Measurements from ENCODE around the gene PRKAG2. TPM values are rescaled to one million over a fixed set of nuclear protein-coding genes. Genes with fewer than 3 reads are reported as not detected.
A peak's percentile ranks its signal among the peaks of the same experiment; 100 is the strongest.

The PRKAG2 gene
- total RNA-seq, 1 donor from 2014 or later = 13.5 TPM

- no peak for DNase-seq (ENCODE audit: low read depth in 2 of 2)
Observed at GRCh38 chr7:151837285-151838042, 39.5 kb downstream of the PRKAG2 start.

- DNase-seq (ENCODE audit: low read depth in 2 of 2) = no peak
Observed at GRCh38 chr7:151836927-151837205, 40.0 kb downstream of the PRKAG2 start.

GRCh38 chr7:151836191-151836926 is 40.6 kb downstream of the PRKAG2 start:
- no peak for DNase-seq (ENCODE audit: low read depth in 2 of 2)

GRCh38 chr7:151835636-151836035 is 41.3 kb downstream of the PRKAG2 start:
- no peak for DNase-seq (ENCODE audit: low read depth in 2 of 2)

DNA sequence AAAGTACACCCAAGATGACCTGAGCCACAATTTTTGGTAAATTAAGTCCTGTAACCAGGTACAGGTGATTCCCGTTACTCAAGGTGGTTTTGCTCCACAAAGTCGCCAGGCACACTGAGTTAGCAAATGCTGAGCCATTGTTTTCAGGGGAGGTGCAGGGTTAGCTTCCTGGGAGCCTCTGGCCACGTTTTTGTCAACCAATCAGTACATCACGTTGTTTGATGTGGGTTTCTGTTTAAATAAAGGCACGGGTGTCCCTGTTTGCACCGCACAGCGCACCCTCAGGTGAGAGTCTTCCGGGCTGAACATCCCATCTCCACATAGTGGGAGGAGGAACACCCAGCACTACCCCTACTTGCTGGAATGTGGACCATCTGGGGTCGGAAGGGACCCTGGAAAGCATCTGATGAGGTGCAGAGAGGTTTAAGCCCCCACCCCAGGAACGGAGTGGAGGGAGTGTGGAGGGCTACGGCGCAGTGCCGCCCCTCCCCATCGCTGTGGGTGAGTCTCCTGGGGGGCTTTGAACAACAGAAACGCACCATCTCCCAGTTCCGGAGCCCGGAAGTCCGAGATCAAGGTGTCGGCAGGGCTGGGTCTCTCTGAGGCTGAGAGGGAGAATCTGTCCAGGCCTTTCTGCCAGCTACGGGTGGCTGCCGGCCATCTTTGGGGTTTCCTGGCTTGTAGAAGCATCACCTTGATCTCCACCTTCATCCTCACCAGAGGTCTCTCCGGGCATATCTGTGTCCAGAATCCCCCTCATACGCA is 42.5 kb downstream of the PRKAG2 start:
- no peak for DNase-seq (ENCODE audit: low read depth in 2 of 2)

DNA sequence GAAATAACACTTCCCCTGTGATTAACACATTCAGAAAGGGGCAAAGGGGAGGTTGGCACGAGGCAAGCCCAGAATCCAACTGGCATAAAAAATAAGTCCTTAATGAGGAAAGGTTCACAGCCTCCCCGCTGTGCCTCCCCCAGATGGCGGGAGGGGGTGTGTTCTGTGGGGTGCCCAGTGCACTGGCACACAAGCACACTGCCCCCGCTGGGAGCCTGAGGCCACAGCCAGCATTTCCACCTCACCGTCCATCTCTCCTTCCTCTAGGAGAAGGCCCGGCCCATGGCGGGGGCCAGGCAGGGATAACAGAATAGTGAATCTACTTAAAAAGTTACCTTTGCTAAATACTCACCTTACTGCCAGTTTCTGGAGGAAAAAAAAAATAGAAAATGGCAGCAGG is 43.2 kb downstream of the PRKAG2 start:
- DNase-seq (ENCODE audit: low read depth in 2 of 2) = no peak

DNA sequence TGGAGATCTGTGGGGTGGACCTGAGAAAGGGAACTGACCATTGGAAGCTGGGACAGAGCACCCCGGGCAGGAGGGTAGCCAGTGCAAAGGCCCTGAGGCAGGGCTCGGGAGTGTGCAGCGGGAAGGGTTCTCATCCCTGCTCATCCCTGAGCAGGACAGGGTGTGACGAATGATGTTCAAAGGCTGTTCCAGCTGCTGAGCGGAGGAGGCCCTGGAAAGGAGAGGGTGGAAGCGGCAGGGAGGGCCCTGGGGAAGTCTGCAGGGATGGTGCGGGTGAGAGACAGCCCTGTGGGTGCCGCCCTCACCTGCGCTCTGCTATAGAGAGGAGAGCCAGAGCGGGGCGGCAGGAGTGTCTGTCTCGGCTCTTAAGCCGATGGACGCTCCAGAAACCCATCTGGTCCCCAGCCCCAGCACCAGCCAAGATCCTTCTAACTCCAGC is 43.7 kb downstream of the PRKAG2 start:
- DNase-seq (ENCODE audit: low read depth in 2 of 2) = no peak

DNA sequence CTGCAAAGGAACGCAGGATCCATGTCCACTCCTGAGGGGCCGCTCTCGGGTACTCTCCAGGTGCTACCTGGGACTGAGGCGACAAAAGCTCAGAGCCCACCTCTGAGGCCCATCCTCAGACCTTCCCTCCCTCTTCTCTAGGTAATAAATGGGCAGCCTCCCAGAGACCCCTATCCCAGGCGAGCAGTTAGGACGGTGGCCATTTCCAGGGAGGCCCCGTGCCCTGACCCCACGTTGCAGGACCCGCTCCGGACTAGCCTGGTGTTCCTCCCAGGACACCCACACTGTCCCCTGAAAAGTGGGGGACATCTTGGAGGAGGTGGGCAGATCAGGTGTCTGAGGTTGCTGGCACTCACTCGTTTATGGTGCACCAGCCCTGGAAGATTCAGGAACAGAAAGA is 44.3 kb downstream of the PRKAG2 start:
- DNase-seq (ENCODE audit: low read depth in 2 of 2) = no peak

GRCh38 chr7:151832138-151832537 is 44.8 kb downstream of the PRKAG2 start:
- no peak for DNase-seq (ENCODE audit: low read depth in 2 of 2)

DNA sequence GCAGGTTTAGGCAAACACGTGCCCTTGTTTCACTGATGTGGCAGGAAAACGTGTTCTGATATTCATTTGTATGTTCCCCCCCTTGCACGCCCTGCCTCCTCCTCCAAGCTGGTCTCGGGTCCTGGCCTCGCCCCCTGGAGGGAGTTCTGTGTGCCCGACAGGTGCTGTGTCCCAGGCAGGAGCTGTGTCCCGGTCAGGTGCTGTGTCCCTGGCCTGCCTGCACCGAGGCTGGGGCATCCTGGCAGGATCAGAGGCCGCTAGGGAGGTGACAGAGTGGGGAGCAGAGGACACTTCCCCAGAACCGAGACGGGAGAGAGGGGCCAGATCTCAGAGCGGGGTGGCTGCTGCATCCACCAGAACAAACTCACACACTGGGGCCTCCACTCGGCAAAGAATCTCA is 45.3 kb downstream of the PRKAG2 start:
- no peak for DNase-seq (ENCODE audit: low read depth in 2 of 2)

DNA sequence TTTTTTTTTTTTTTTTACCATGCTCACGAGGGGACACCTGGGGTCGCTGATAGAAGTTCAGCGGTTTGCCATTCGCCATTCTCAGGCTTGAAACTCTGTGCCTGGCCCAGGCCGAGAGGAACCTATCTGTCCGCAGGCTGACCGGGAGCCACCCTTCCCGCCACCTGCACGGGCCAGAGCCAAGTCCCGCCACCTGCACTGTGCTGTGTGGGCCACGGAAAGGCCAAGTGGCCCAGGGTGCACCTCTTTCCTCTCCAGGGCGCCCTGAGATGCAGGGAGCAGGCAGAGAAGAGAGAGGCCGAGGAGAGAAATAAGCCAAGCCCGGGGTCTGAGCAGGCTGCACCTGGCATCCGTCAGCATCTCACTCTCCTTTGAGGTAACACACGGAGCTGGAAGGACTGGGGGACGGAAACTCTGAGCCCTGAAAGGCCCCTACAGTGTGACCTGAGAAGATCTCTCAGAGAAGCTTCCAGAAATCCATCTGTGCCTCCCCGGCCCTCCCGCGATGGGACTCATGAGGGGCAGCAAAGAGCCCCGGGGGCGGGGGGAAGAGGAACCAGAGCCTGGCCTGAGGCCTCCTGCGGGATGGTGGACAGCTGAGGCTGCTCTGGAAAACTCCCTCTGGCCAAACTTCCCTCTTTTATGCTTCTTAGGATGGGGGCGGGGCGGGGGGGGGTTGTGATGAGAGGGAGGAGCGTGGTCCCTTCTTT is 46.6 kb downstream of the PRKAG2 start:
- DNase-seq (ENCODE audit: low read depth in 2 of 2) = no peak

DNA sequence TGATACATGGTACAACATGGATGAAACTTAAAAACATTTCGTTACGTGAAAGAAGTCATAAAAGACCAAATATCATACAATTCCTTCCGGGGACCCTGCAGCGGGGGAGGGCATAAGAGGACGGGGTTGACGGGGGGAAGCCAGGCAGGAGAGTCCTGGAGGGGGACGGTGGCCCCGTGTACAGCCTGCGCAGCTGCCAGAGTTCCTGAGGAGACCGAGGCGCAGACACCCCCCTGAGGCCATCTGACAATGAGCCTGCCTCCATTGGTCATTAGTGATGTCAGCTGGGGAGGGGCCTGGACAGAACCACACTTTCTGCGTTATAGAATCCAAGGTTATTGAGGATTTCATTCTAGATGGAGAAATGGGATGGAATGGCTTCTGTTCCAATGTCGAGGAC is 47.2 kb downstream of the PRKAG2 start:
- no peak for DNase-seq (ENCODE audit: low read depth in 2 of 2)

DNA sequence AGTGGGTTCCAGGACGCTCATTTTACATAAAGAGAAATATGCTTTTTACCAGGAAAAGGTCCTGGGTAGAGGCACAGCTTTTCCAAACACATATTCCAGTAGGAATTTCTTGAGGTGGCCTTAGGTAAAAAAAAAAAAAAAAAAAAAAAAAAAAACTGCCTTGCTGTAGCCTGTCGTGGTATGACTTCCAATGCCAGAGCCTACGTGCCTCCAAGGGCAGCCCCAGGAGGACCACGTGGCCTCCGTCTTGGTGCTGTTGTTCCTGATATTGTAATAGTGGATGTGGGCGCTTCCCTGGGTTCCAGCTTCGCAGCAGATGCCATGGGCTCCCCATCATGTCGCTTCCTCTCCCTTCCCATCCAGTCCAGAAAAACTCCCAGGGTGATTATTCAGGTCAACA is 49.3 kb downstream of the PRKAG2 start:
- DNase-seq (ENCODE audit: low read depth in 2 of 2) = no peak

- DNase-seq (ENCODE audit: low read depth in 2 of 2) = peak in 1 of 2 donors; percentile 80
Observed at GRCh38 chr7:151826316-151826715, 50.6 kb downstream of the PRKAG2 start.

DNA sequence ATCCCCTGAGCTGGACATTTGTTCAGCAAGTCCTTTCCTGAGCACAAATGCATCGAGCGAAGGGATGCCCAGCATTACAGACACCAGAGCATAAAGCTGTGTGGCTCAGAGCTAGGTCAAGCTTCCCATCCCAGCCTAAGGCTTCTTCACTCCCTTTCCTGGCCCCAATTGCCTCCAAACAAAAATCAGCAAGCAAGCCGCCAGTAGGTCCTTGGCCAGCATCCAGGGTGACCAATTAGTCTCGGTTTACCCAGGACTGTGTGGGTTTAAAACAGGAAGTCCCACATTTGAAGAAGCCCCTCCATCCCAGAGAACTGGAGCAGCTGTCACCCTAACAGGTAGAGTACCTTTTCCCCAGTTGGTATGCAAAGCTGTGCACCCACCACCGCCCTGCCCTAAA is 51.2 kb downstream of the PRKAG2 start:
- no peak for DNase-seq (ENCODE audit: low read depth in 2 of 2)

- DNase-seq (ENCODE audit: low read depth in 2 of 2) = no peak
Observed at GRCh38 chr7:151824373-151824933, 52.5 kb downstream of the PRKAG2 start.

GRCh38 chr7:151823566-151824372 is 53.1 kb downstream of the PRKAG2 start:
- DNase-seq (ENCODE audit: low read depth in 2 of 2) = peak in 1 of 2 donors; percentile 6

- peak in 1 of 2 donors; percentile 86 for DNase-seq (ENCODE audit: low read depth in 2 of 2)
Observed at GRCh38 chr7:151822541-151823181, 54.3 kb downstream of the PRKAG2 start.

DNA sequence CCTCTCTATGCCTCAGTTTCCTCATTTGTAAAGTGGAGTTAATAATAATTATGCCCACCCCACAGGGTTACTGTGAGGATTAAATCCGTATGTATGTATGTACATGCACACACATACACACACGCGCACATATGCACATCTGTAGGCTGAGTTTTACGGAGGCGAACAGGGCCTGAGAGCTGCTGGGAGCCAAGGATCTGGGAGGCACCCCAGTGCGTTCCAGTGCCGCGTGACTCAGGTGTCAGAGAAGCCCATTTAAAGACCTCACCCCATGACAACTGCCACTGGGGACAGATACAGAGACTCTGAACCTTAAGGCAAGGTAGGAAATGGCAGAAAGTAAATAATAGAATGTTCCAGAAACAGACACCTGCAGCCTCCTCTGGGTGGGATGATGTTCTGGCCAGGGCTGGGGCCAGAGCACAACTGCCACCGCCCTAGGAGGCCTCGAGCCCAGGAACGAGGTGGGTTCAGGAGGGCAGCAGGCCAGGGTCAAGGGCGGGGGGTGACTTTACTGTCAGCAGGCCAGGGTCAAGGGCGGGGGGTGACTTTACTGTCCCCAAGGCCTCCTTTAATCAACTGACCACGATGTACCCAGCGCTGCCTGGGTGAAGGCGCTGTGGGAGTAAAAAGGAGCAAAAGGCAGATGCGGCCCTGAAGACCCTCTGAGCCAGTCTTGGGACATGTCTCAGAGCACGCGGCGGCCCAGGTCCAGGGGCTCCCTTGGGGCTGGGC is 54.9 kb downstream of the PRKAG2 start:
- DNase-seq (ENCODE audit: low read depth in 2 of 2) = no peak
